NCI-H1092 (cell line): ENCODE data around the gene CARNS1.

ENCODE experiments used
- DNase-seq: peaks from one replicate; lab custom pipeline; 2025; lab: John Stamatoyannopoulos, UW

The CARNS1 gene

DNA sequence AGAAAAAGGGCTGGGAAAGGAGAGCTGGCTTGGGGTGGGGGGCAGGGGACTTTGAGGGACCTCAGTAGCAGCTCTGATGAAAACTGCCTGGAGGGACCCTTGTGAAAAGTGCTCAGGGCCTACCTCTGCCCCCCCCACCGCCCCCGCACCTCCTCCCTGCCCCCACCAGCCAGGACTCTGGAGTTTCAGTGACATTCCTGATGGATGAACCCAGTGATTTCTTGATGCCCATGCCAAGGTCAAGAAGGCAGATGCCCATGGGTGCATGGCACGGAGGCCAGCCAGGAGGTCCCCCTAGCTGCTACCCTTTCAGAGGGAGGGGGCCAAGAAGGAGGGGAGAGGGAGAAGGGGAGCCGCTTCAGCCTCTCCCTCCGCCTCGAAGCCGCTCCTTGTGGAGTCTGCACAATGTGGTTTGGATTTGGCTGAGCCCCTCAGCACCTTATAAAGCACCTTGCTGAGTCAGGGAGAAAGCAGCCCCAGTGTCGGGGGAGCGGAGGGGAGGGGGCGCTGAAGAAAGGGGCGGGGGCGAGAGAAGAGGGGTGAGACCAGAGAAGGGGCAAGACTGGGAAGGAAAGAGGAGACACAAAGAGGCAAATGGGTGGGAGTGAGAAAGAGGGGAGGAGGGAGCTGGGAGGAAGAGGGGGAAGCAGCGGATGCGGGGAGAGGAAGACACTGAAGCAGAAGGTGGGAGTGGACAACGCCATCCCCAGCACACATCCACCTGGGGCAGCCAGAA is 40.0 kb upstream of the CARNS1 start:
- no peak for DNase-seq

- DNase-seq, result no peak
These were observed 39.2 kb upstream of the CARNS1 start for GRCh38 chr11:67376063-67376820.

GRCh38 chr11:67376873-67377808 is 38.3 kb upstream of the CARNS1 start:
- no peak for DNase-seq

GRCh38 chr11:67378544-67378943 is 36.9 kb upstream of the CARNS1 start:
- no peak for DNase-seq

- no peak for DNase-seq
These were observed 36.1 kb upstream of the CARNS1 start for GRCh38 chr11:67379061-67380058.

DNA sequence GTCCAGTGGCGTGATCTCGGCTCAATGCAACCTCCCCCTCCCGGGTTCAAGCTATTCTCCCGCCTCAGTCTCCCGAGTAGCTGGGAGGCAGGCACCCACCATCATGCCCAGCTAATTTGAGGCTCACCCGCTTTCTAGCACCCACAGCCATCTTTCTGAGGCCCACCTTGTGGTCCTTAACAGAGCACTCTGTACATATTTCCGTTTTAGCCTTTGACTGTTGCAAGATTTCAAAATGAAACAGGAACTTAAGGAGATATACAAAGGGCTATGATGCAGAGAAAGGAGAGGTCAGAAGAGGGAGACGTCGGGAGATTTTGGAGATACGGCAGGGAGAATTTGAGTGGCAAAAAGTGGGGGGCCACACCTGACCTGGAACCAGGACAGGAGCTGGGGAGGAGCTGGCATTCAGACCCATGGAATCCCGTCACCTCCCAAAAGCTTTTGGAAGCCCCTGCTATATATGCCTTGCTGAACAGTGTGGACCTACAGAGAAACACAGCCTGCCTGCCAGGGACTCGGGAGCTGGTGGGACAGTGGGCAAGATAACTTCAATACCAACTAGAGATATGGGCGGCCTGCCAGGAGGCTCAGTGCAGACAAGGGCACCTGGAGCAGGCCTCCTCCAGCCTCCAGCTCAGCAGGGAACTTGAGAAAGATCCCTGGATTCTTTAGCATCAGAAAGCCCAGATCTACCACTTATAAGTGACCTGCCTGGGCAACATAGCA is 34.1 kb upstream of the CARNS1 start:
- DNase-seq, result no peak

DNA sequence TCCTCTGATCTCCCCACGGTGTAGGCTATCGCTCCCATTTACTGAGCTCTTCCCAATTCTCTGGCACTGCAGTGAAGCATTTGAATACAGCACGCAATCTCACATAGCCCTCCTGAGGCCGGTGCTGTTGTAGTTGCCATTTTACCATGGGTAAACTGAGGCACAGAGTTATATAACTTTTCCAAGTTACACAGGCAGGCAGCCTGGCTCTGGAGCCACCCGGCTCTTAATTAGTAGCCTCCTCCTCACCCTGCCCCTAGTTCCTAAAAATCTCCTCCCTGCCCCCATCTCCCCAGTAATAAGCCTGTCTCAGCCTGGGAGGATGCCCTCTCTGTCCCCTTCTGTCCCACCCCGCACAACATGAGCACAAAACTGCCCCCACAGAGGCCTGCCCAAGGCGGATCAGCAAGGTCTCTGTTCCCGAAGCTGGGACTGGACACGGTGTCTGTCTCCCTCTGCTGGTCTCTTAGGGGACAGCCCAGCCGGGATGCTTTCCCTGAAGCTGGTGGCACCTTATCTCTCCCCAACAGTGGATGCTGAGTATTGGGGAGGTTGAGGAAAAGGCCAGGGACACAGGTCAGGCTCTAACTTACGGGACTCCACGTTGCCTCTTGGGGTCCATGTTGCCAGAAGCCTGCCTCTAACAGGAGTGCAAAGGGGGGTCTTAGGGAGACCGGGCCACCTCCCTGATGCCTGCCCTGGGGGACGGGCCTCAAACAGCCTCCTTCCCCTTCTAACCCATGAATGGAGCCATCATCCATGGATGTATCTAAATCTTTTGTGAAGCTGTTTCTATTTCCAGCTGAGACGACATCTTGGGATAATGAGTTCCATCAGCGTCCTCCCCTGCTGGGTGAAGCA is 33.0 kb upstream of the CARNS1 start:
- DNase-seq, result peak; percentile 67

GRCh38 chr11:67384851-67385366 is 30.6 kb upstream of the CARNS1 start:
- DNase-seq, result no peak

DNA sequence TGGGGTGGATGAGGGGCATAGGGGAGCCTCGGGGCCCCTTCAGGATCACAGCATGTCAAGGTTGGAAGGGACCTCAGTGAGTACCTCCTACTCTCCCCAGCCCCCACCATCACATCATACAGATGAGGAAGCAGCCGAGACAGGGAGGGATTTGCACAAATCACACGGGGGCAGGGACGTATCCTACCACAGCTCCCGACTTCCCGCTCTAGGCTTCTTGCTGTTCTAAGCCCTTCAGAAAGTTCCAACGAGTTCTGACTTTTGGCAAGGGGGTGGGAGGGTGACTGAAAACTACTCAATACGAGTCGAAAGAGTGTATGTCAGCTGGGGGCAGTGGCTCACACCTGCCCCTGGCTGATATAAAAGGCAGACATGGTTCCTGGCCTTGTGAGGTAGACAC is 28.4 kb upstream of the CARNS1 start:
- no peak for DNase-seq

DNA sequence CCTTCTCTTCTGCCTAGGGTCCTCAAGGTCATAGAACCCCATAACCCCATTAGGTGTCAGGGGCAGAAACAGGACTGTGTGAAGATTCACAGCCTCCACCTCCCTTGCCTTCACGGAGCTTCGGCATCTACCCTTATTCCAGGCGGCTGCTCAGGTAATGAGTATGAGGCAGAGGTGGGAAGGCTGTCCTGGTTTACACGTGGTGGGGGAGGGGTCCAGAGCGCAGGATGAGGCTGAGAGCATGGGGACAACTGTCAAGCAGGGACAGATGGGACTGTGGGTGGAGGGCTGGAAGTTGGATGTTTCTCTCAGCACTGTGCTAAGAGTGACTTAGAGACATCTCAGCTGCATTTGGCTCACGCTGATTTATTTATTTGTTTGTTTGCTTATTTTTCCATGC is 28.0 kb upstream of the CARNS1 start:
- DNase-seq, result no peak

- no peak for DNase-seq
These were observed 26.0 kb upstream of the CARNS1 start for GRCh38 chr11:67389477-67389876.

DNA sequence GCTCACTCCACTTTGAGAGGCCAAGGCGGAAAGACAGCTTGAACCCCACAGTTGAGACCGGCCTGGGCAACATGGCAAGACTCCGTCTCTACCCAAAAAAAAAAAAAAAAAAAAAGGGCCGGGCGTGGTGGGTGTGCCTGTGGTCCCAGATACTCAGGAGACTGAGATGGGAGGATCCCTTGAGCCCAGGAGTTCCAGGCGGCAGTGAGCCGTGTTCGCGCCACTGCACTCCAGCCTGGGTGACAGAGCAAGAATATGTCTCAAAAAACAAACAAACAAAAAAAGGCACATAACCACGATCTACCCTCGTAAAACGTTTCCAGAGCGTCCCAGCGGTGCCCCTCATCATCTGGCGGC is 24.6 kb upstream of the CARNS1 start:
- DNase-seq, result no peak

DNA sequence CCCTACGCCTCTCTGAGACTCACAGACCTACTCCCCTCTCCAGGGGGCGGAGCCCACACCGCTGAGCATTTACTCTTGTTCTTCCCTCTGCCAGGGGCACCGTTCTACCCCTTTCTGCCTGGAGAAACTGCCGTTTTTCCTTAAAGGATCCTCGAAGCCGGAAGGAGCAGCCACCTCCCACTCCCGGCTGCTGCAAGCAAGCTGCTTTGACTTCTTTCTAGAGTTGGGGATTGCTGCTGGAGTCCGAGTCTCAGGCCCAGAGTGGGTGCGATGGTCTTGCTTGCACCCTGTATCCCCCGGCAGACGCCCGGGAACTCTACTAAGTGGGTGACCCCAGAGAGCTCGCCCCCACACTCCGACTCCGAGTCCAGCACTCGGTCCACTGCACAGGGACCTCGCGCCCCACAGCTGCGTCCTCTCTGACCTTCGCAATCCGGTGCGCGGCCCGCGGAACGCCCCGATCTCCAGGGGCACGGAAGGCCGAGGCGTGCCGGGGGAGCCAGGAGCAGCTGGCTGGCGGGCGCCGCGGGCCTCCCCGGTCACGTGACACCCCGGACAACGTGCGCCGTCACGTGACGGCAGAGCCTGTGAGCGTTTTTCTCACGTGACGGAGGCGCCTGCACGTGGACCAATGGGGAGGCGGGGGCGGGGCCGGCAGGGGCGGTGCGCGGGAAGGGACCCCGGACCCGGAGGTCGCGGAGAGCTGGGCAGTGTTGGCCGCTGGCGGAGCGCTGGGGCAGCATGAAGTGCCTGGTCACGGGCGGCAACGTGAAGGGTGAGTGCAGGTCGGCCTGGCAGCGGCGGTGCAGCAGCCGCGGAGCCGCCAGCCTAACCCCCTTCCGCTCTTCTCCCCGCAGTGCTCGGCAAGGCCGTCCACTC is 23.9 kb upstream of the CARNS1 start, which contains the start of gene RAD9A:
Gene RAD9A (plus strand): TSS at position 683 of the 879 bp plus-strand sequence. CDS start 59 bp downstream, at position 742.
- peak; percentile 95 for DNase-seq

- no peak for DNase-seq
These were observed 23.2 kb upstream of the CARNS1 start for GRCh38 chr11:67392183-67392715.

DNA sequence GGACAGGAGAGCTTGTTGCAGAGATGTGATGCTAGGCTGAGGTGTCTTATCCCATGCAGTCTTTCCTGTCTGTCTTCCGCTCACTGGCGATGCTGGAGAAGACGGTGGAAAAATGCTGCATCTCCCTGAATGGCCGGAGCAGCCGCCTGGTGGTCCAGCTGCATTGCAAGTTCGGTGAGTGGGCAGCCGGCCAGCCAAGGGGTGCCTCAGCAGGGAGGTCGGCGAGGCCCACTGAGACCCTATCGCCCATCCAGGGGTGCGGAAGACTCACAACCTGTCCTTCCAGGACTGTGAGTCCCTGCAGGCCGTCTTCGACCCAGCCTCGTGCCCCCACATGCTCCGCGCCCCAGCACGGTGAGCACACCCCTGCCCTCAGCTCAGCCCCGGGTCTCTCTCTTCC is 22.0 kb upstream of the CARNS1 start:
- no peak for DNase-seq

- no peak for DNase-seq
These were observed 21.5 kb upstream of the CARNS1 start for GRCh38 chr11:67393990-67394389.

DNA sequence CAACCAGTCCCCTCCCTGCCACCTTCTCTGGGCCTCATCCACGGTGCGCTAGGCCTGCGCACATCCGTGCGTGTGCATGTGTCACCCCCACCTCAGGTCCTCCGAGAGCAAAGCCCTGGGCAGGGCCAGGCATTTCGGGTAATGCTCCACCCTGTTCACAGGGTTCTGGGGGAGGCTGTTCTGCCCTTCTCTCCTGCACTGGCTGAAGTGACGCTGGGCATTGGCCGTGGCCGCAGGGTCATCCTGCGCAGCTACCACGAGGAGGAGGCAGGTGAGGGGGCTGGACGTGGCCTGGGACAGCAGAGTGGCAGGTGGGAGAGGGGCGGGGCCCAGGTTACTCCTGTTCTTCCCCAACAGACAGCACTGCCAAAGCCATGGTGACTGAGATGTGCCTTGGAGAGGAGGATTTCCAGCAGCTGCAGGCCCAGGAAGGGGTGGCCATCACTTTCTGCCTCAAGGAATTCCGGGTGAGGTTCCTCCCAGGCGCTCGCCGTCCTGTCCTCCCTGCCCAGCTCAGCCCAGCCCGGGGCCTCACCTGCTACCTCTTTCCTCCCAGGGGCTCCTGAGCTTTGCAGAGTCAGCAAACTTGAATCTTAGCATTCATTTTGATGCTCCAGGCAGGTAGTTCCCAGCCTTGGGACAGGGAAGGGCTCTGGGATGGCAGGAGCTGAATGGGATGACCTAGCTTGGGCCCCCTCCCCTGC is 19.8 kb upstream of the CARNS1 start:
- DNase-seq, result no peak

GRCh38 chr11:67396259-67396581 is 19.3 kb upstream of the CARNS1 start:
- no peak for DNase-seq
